ENCODE measurements around the gene UNC45A.

DNA sequence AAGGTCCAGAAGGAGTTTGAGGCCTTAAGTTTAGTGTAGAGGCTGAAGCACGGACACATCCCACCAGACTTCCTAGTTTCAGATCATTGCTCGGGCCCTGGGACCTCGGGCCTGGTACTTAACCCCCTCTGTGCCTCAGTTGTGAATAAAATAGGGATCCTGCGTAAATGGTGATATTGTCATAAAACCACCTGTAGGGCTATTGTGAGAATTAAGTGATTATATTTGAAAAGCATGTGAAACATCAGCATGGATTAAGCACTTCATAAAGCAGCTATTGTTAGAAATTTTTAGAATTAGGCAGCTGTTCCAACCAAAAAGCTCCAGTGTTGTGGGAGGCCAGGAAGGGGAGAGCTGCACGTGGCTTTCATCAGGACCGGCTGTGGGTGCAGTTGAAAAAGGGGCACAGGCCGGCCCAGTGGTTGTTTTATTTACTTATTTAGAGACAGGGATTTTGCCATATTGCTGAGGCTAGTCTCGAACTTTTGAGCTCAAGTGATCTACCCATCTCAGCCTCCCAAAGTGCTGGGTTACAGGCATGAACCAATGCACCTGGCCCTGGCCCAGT lies 24.0 kb downstream of the UNC45A start:
- TF ChIP-seq POLR2A (IDR thresholded peaks at IDR 0.05) = no peak
- TF ChIP-seq, protein P1, sequence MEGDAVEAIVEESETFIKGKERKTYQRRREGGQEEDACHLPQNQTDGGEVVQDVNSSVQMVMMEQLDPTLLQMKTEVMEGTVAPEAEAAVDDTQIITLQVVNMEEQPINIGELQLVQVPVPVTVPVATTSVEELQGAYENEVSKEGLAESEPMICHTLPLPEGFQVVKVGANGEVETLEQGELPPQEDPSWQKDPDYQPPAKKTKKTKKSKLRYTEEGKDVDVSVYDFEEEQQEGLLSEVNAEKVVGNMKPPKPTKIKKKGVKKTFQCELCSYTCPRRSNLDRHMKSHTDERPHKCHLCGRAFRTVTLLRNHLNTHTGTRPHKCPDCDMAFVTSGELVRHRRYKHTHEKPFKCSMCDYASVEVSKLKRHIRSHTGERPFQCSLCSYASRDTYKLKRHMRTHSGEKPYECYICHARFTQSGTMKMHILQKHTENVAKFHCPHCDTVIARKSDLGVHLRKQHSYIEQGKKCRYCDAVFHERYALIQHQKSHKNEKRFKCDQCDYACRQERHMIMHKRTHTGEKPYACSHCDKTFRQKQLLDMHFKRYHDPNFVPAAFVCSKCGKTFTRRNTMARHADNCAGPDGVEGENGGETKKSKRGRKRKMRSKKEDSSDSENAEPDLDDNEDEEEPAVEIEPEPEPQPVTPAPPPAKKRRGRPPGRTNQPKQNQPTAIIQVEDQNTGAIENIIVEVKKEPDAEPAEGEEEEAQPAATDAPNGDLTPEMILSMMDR (IDR thresholded peaks at IDR 0.05) = no peak
